Heart left ventricle (tissue), 16 donors: ENCODE results near the gene PIP5K1B. TPM values are rescaled to one million over a fixed set of nuclear protein-coding genes. Genes with fewer than 3 reads are reported as not detected.
A peak's percentile ranks its signal among the peaks of the same experiment; 100 is the strongest.

Experiments
- ATAC-seq, 4 donors: fragments of 200-7000 bp; cut with Tn5 transposase; one replicate each; pipeline ENCODE4 v1.9.1; 2020 to 2022; ENCODE audit warnings: moderate library complexity in 4 of 4, mild to moderate bottlenecking in 3 of 4, moderate number of reproducible peaks in 1 of 4
- DNase-seq, 5 donors: peaks; one replicate each; pipeline ENCODE4 v3.0.0-alpha.2; 2020
- H3K27ac ChIP-seq, 12 donors: fragments of 200-600 bp; sonication (generic) in 4 of 12; one replicate each; pipeline versions ENCODE4 v1.5.0 to v1.8.0; 2016 to 2022; ENCODE audit warnings: mild to moderate bottlenecking in 2 of 12
- H3K27me3 ChIP-seq, 9 donors: fragments of 200-600 bp; sonication (generic) in 2 of 9; one replicate each; pipeline versions ENCODE4 v1.5.1 to v1.8.0; 2016 to 2022; ENCODE audit warnings: mild to moderate bottlenecking in 3 of 9
- H3K36me3 ChIP-seq, 9 donors: fragments of 200-600 bp; sonication (generic) in 2 of 9; one replicate each; pipeline versions ENCODE4 v1.5.0 to v1.8.0; 2018 to 2022; ENCODE audit warnings: mild to moderate bottlenecking in 2 of 9
- H3K4me1 ChIP-seq, 12 donors: fragments of 200-600 bp; sonication (generic) in 4 of 12; one replicate each; pipeline versions ENCODE4 v1.5.0 to v1.8.0; 2016 to 2022; ENCODE audit warnings: mild to moderate bottlenecking in 3 of 12
- H3K4me3 ChIP-seq, 12 donors: fragments of 200-600 bp; sonication (generic) in 4 of 12; one replicate each; pipeline versions ENCODE4 v1.5.0 to v1.8.0; 2017 to 2022; ENCODE audit warnings: mild to moderate bottlenecking in 9 of 12, moderate library complexity in 4 of 12
- H3K9me3 ChIP-seq, 12 donors: fragments of 200-600 bp; sonication (generic) in 4 of 12; one replicate each; pipeline versions ENCODE4 v1.5.0 to v1.8.0; 2016 to 2022; ENCODE audit warnings: mild to moderate bottlenecking in 1 of 12
- CTCF ChIP-seq, 12 donors: fragments of 200-600 bp; sonication (generic) in 4 of 12; IDR thresholded peaks; one replicate each; pipeline versions ENCODE4 v1.5.0 to v1.8.0; 2018 to 2022; ENCODE audit warnings: antibody characterized with exemption in 12 of 12, mild to moderate bottlenecking in 5 of 12
- POLR2A ChIP-seq, 2 donors: fragments of 450-650 bp; IDR thresholded peaks; one replicate each; pipeline ENCODE4 v1.6.1; 2017; ENCODE audit warnings: antibody characterized with exemption in 2 of 2, mild to moderate bottlenecking in 2 of 2, moderate library complexity in 2 of 2
- WGBS, 4 donors: extraction: QIAGEN DNeasy Blood & Tissue Kit in 2 of 4; methylation state at CpG; one replicate each; pipeline versions ENCODE4 v1.1.5 to v1.1.7; 2013 to 2018; 5-methylcytosine and 5-hydroxymethylcytosine counted together
- intact Hi-C, 10 donors: fragments of 100-400 bp; cut with DNase I; formaldehyde crosslinking; loops; one replicate each; pipeline versions ENCODE4 v1.11.1 to v1.14.2; 2022
- polyA plus RNA-seq, 2 donors: library from polyadenylated mRNA; stranded (reverse); fragments of 200-250 nt; gene quantifications; one replicate each; pipeline ENCODE4 v1.2.3, GENCODE V29; 2013
- total RNA-seq, 9 donors: library from RNA; depleted of rRNA in 2 of 9; stranded (reverse); fragments of >200 nt in 2 of 9; fragmentation: NEBNext Ultra II Directional in 3 of 9; extraction: Animal tissue kit (Norgen Biotek cat#: 25700) in 3 of 9; gene quantifications; one replicate each; pipeline versions ENCODE4 v1.1.0 to v1.2.4, GENCODE V29; 2016 to 2023
- donor health status: ischemic (EF 13 %, LVEDD 7.1; RV severe dilation, severe dysfunction).
- donor health status: healthy with polysubstance abuse.
- donor health status: DM: no; HTN: yes; CAD: no.
- donor health status: DM: no; HTN: no; CAD: no.
- donor health status: ischemic (EF 25% LVEDD 6.9; RV normal size, moderate dysfunction).
- donor health status: ischemic (EF 25% LVEDD 5.7; RV mildly dilated, moderate dysfunction).
- donor health status: healthy.
- donor health status: DM: yes; HTN: yes; CAD: no.
- donor health status: ischemic (EF 35%, LVEDD 5.7; RV mildly dilated, moderate dysfunction).
- donor health status: nonischemic (EF 11% LVEDD 7.7; RV severe dilation, severe dysfunction).
- donor health status: DM: yes; HTN: yes; CAD: no.
- donor health status: PGD.
- donor health status: ischemic (EF 29% LVEDD 5.4; RV normal size, mild dysfunction).
- donor health status: nonischemic (EF 23%, LVEDD 6.1; RV moderate dilation, normal function).

PIP5K1B gene
- total and polyA plus RNA-seq, 11 donors: 8.6 to 68.0 (median 47.5) TPM

- WGBS, 4 donors: 97 to 98% (median 97%) methylated on average over 25 to 26 of the region's 26 CpGs
- no peak overlapping the region for H3K4me3 ChIP-seq
- no peak overlapping the region for H3K27ac ChIP-seq
- H3K36me3 ChIP-seq: peaks cover 0 to 12% (median 0%) of the 10 kb centered on the region in 9 donors
- H3K27me3 ChIP-seq: no peaks in the 10 kb centered on the region
- no peak for TF ChIP-seq CTCF (IDR thresholded peaks at IDR 0.05)
- no peak for TF ChIP-seq POLR2A (IDR thresholded peaks at IDR 0.05)
- ATAC-seq: peak in 1 of 4 donors; percentile 22
- no peak for DNase-seq
- H3K9me3 ChIP-seq: no peaks in the 10 kb centered on the region
- intact Hi-C loops: loop anchor here in 1 of 10 donors (5.0 kb wide), 1 partner anchor 416 kb away; no protein-coding TSS in a partner anchor
- peaks cover 0 to 7% (median 0%) of the 10 kb centered on the region in 12 donors for H3K4me1 ChIP-seq
Measured at GRCh38 chr9:69013382-69013727, 308.3 kb downstream of the PIP5K1B start.

- no peak for DNase-seq
- Histone ChIP-seq H3K36me3 (peaks cover 0 to 9% (median 0%) of the 10 kb centered on the region in 9 donors), H3K27me3 (no peaks in the 10 kb centered on the region), H3K4me1 (peaks cover 0 to 7% (median 0%) of the 10 kb centered on the region in 12 donors), H3K4me3 (no peak within 1 kb of the TSS), H3K27ac (no peak within 1 kb of the TSS), H3K9me3 (no peaks in the 10 kb centered on the region)
- TF ChIP-seq POLR2A (IDR thresholded peaks at IDR 0.05) (no peak), CTCF (IDR thresholded peaks at IDR 0.05) (no peak)
- ATAC-seq: no peak
- intact Hi-C loops: loop anchor here in 1 of 10 donors (5.0 kb wide), 1 partner anchor 417 kb away; no protein-coding TSS in a partner anchor
- 93 to 98% (median 97%) methylated on average over 20 to 29 of the region's 29 CpGs for WGBS, 4 donors
Measured at GRCh38 chr9:69014013-69014412, 309.0 kb downstream of the PIP5K1B start, which contains the start of gene PRKACG. TSS of gene PRKACG (minus strand) at chr9:69014113. CDS start at chr9:69014092, 21 bp downstream.

- DNase-seq (no peak), ATAC-seq (no peak)
- Histone ChIP-seq H3K9me3 (no peaks in the 10 kb centered on the region), H3K4me1 (peaks cover 0 to 7% (median 0%) of the 10 kb centered on the region in 12 donors), H3K4me3 (no peak overlapping the region), H3K27ac (no peak overlapping the region), H3K36me3 (no peaks in the 10 kb centered on the region), H3K27me3 (no peaks in the 10 kb centered on the region)
- TF ChIP-seq CTCF (IDR thresholded peaks at IDR 0.05): no peak
- TF ChIP-seq POLR2A (IDR thresholded peaks at IDR 0.05): no peak
- intact Hi-C loops: no loop called here
- WGBS, 4 donors: 69 to 79% (median 74%) methylated on average over 5 of the region's 5 CpGs
Measured at GRCh38 chr9:69016191-69017096, 311.4 kb downstream of the PIP5K1B start.

GRCh38 chr9:69018737-69019136 is 313.7 kb downstream of the PIP5K1B start:
- TF ChIP-seq POLR2A (IDR thresholded peaks at IDR 0.05) (no peak), CTCF (IDR thresholded peaks at IDR 0.05) (no peak)
- H3K27me3 ChIP-seq: no peaks in the 10 kb centered on the region
- H3K36me3 ChIP-seq: no peaks in the 10 kb centered on the region
- no peak for DNase-seq
- H3K27ac ChIP-seq: no peak overlapping the region
- 70 to 75% (median 74%) methylated on average over 5 of the region's 5 CpGs for WGBS, 4 donors
- ATAC-seq: no peak
- intact Hi-C loops: no loop called here
- H3K4me3 ChIP-seq: no peak overlapping the region
- peaks cover 0 to 7% (median 0%) of the 10 kb centered on the region in 12 donors for H3K4me1 ChIP-seq
- no peaks in the 10 kb centered on the region for H3K9me3 ChIP-seq
